ENCODE measurements around the gene ALB.

ALB gene

DNA sequence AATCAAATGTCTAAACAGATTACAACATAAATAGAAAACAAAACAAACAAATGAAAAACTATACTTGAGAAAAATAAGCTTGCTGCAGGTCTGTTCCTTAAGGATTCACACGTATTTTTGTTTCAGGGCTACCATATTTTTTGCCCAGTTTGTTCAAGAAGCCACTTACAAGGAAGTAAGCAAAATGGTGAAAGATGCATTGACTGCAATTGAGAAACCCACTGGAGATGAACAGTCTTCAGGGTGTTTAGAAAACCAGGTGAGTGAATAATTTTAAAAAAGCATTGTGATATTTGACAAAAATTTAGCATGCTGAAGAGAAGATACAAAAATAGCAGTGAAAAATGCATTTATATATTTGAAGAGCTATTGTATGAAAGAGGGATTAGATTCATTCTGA is 34.0 kb downstream of the ALB start:
- no peak overlapping the region for H3K4me2 ChIP-seq (ENCODE audit: low read length)
- H3K4me1 ChIP-seq (ENCODE audit: low read length) = no peaks in the 10 kb centered on the region
- no peak overlapping the region for H3K27ac ChIP-seq (ENCODE audit: low read length)
- peaks cover 11% of the 10 kb centered on the region for H3K27me3 ChIP-seq (ENCODE audit: low read depth, low read length)
- no peak overlapping the region for H3K4me3 ChIP-seq (ENCODE audit: low read length)
- H4K20me1 ChIP-seq (ENCODE audit: insufficient read depth, low read length) = no peaks in the 10 kb centered on the region
- H3K9me3 ChIP-seq (ENCODE audit: insufficient read depth, low read length) = no peaks in the 10 kb centered on the region
- TF ChIP-seq, protein P1, sequence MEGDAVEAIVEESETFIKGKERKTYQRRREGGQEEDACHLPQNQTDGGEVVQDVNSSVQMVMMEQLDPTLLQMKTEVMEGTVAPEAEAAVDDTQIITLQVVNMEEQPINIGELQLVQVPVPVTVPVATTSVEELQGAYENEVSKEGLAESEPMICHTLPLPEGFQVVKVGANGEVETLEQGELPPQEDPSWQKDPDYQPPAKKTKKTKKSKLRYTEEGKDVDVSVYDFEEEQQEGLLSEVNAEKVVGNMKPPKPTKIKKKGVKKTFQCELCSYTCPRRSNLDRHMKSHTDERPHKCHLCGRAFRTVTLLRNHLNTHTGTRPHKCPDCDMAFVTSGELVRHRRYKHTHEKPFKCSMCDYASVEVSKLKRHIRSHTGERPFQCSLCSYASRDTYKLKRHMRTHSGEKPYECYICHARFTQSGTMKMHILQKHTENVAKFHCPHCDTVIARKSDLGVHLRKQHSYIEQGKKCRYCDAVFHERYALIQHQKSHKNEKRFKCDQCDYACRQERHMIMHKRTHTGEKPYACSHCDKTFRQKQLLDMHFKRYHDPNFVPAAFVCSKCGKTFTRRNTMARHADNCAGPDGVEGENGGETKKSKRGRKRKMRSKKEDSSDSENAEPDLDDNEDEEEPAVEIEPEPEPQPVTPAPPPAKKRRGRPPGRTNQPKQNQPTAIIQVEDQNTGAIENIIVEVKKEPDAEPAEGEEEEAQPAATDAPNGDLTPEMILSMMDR (IDR thresholded peaks at IDR 0.05; ENCODE audit: low read depth, low read length) = no peak
- TF ChIP-seq EZH2phosphoT487 (IDR thresholded peaks at IDR 0.05; ENCODE audit: low read depth) = no peak
- H2AFZ ChIP-seq (ENCODE audit: low read depth, low read length) = no peak overlapping the region
- H3K79me2 ChIP-seq (ENCODE audit: low read length) = no peaks in the 10 kb centered on the region
- H3K36me3 ChIP-seq (replicated peaks; ENCODE audit: low read depth, low read length) = no peaks in the 10 kb centered on the region
- no peak overlapping the region for H3K9ac ChIP-seq (ENCODE audit: low read length)

DNA sequence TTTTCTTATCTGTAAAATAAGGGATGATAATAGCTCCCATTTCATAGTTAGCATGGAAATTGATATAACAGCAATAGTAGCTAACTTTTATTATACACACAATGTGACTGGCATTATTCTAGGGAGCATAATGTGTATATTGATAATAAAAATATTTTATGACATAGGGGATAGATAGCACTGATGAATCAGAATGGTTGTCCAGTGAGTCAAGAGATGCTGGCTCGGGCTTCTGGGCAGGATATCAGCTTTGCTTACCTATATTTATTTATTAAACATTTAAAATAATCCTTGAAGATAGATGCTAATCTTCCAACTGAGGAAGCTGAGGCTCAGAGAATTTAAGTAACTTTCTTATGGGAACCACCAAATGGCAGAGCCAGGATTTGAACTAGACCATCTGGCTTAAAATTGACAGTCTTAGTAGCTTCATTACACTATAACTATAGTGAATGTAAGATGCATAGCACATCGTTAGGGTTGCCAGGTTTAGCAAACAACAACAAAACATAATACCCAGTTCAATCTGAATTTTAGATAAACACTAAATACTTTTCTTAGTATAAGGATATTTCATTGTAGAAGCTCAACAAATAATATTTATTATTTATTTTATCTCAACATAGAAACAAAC is 34.6 kb downstream of the ALB start:
- no peaks in the 10 kb centered on the region for H3K79me2 ChIP-seq (ENCODE audit: low read length)
- H3K4me3 ChIP-seq (ENCODE audit: low read length) = no peak overlapping the region
- no peak overlapping the region for H2AFZ ChIP-seq (ENCODE audit: low read depth, low read length)
- H3K4me1 ChIP-seq (ENCODE audit: low read length) = no peaks in the 10 kb centered on the region
- H3K9ac ChIP-seq (ENCODE audit: low read length) = no peak overlapping the region
- TF ChIP-seq, protein P1 (IDR thresholded peaks at IDR 0.05; ENCODE audit: low read depth, low read length) = no peak
- H3K9me3 ChIP-seq (ENCODE audit: insufficient read depth, low read length) = no peaks in the 10 kb centered on the region
- peaks cover 17% of the 10 kb centered on the region for H3K27me3 ChIP-seq (ENCODE audit: low read depth, low read length)
- H3K36me3 ChIP-seq (replicated peaks; ENCODE audit: low read depth, low read length) = no peaks in the 10 kb centered on the region
- H3K4me2 ChIP-seq (ENCODE audit: low read length) = no peak overlapping the region
- no peak overlapping the region for H3K27ac ChIP-seq (ENCODE audit: low read length)
- no peaks in the 10 kb centered on the region for H4K20me1 ChIP-seq (ENCODE audit: insufficient read depth, low read length)

DNA sequence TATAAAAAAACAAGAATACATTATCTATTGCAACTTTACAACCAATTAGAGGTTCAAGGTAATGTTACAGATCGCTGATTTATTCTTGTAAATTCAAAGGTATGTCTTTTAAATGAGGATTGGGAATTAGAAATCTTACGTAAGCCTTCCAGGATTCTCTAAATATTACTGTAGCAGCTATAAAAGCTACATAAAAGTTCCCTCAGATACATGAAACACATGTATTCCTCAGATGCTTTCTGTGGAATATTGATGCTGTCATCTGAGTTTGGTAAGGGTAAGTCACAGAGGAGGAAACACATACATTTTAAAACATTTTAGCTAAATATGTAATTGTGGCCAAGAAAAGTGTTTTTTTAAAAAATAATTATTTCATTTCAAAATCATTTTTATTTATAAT is 35.4 kb downstream of the ALB start:
- Histone ChIP-seq H2AFZ (ENCODE audit: low read depth, low read length) (no peak overlapping the region), H3K4me1 (ENCODE audit: low read length) (no peaks in the 10 kb centered on the region), H3K27ac (ENCODE audit: low read length) (no peak overlapping the region), H3K4me3 (ENCODE audit: low read length) (no peak overlapping the region), H4K20me1 (ENCODE audit: insufficient read depth, low read length) (no peaks in the 10 kb centered on the region), H3K9me3 (ENCODE audit: insufficient read depth, low read length) (no peaks in the 10 kb centered on the region), H3K9ac (ENCODE audit: low read length) (no peak overlapping the region), H3K4me2 (ENCODE audit: low read length) (no peak overlapping the region), H3K36me3 (replicated peaks; ENCODE audit: low read depth, low read length) (no peaks in the 10 kb centered on the region), H3K79me2 (ENCODE audit: low read length) (no peaks in the 10 kb centered on the region), H3K27me3 (ENCODE audit: low read depth, low read length) (peaks cover 17% of the 10 kb centered on the region)
- TF ChIP-seq, protein P1 (IDR thresholded peaks at IDR 0.05; ENCODE audit: low read depth, low read length) = no peak
- no peak for TF ChIP-seq EZH2phosphoT487 (IDR thresholded peaks at IDR 0.05; ENCODE audit: low read depth)

DNA sequence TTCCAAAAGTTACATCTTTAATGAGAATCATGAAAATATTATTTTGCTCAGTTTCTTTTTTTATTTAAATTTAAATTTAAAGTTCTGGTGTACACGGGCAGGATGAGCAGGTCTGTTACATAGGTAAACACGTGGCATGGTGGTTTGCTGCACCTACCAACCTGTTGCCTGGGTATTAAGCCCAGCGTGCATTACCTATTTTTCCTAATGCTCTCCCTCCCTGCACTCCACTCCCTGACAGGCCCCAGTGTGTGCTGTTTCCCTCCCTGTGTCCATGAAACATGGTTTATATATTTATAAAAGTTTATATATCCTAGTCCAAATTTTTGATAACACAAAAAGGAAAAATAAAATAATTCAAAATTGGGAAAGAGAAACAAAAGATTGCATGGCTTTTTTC is 35.9 kb downstream of the ALB start:
- Histone ChIP-seq H3K79me2 (ENCODE audit: low read length) (no peaks in the 10 kb centered on the region), H3K4me2 (ENCODE audit: low read length) (no peak overlapping the region), H3K36me3 (replicated peaks; ENCODE audit: low read depth, low read length) (no peaks in the 10 kb centered on the region), H4K20me1 (ENCODE audit: insufficient read depth, low read length) (no peaks in the 10 kb centered on the region), H3K4me3 (ENCODE audit: low read length) (no peak overlapping the region), H3K9ac (ENCODE audit: low read length) (no peak overlapping the region), H3K9me3 (ENCODE audit: insufficient read depth, low read length) (no peaks in the 10 kb centered on the region), H3K27ac (ENCODE audit: low read length) (no peak overlapping the region), H2AFZ (ENCODE audit: low read depth, low read length) (no peak overlapping the region), H3K4me1 (ENCODE audit: low read length) (no peaks in the 10 kb centered on the region), H3K27me3 (ENCODE audit: low read depth, low read length) (peaks cover 17% of the 10 kb centered on the region)
- TF ChIP-seq, protein P1 (IDR thresholded peaks at IDR 0.05; ENCODE audit: low read depth, low read length) = no peak
- no peak for TF ChIP-seq EZH2phosphoT487 (IDR thresholded peaks at IDR 0.05; ENCODE audit: low read depth)
